A673 (cell line): ENCODE measurements around the gene CSH1. TPM values are rescaled to one million over a fixed set of nuclear protein-coding genes. Genes with fewer than 3 reads are reported as not detected.
"Not testable (repeated sequence)": the region's sequence is repeated elsewhere in the genome, so short reads cannot be mapped to it uniquely, and the experiment has no call there.

Source experiments
- BruUV-seq: library from RNA; stranded (reverse); fragments of 400-500 nt; replicated peaks from 2 replicates; lab custom pipeline; 2021; lab: Mats Ljungman, UMichigan
- CTCF ChIA-PET: fragments of 300-600 bp; sonication (Branson Sonifier 250); formaldehyde crosslinking; loops from one replicate; lab custom pipeline; 2022; ENCODE audit warnings: antibody characterized with exemption; lab: Charles Lee
- POLR2A ChIA-PET: fragments of 300-600 bp; sonication (Branson Sonifier 250); formaldehyde crosslinking; loops from one replicate; lab custom pipeline; 2022; ENCODE audit warnings: antibody characterized with exemption; ENCODE audit not compliant: low non-redundant PET; lab: Charles Lee
- DNase-seq: peaks from one replicate; pipeline ENCODE4 v3.0.0-alpha.2; 2015; ENCODE audit warnings: low spot score
- H3K27ac ChIP-seq: fragments of 200-600 bp; sonication (generic); 2 replicates; pipeline ENCODE4 v1.5.1; 2016; ENCODE audit warnings: mixed run types, low read depth, mild to moderate bottlenecking, mixed read lengths, antibody characterized with exemption, low read length; ENCODE audit not compliant: poor library complexity, severe bottlenecking
- H3K27me3 ChIP-seq: fragments of 200-600 bp; sonication (generic); replicated peaks from 2 replicates; pipeline ENCODE4 v1.6.1; 2017; ENCODE audit warnings: mixed run types, low read depth, mild to moderate bottlenecking, mixed read lengths, antibody characterized with exemption, low read length; ENCODE audit not compliant: insufficient read depth, poor library complexity
- H3K36me3 ChIP-seq: fragments of 200-600 bp; sonication (generic); 2 replicates; pipeline ENCODE4 v1.6.1; 2016; ENCODE audit warnings: mixed run types, mild to moderate bottlenecking, mixed read lengths, antibody characterized with exemption, low read length; ENCODE audit not compliant: insufficient read depth, poor library complexity, severe bottlenecking
- H3K4me1 ChIP-seq: fragments of 200-600 bp; sonication (generic); 2 replicates; pipeline ENCODE4 v1.6.1; 2017; ENCODE audit warnings: mixed run types, mild to moderate bottlenecking, mixed read lengths, antibody characterized with exemption, low read length; ENCODE audit not compliant: insufficient read depth, poor library complexity, severe bottlenecking
- H3K4me3 ChIP-seq: fragments of 200-600 bp; sonication (generic); 2 replicates; pipeline ENCODE4 v1.5.1; 2016; ENCODE audit warnings: low read depth, mixed run types, mild to moderate bottlenecking, mixed read lengths, low read length; ENCODE audit not compliant: poor library complexity, severe bottlenecking
- H3K9me3 ChIP-seq: fragments of 200-600 bp; sonication (generic); 2 replicates; pipeline ENCODE4 v1.6.1; 2016; ENCODE audit warnings: mixed run types, low read depth, mild to moderate bottlenecking, mixed read lengths, antibody characterized with exemption, low read length; ENCODE audit not compliant: poor library complexity, severe bottlenecking
- EZH2 ChIP-seq: fragments of 200-600 bp; sonication (generic); IDR thresholded peaks from 2 replicates; pipeline ENCODE4 v1.6.1; 2017; ENCODE audit warnings: borderline replicate concordance, low read depth, mild to moderate bottlenecking, mixed read lengths, antibody characterized with exemption, low read length; ENCODE audit not compliant: poor library complexity, severe bottlenecking
- intact Hi-C: fragments of 100-400 bp; cut with micrococcal nuclease; formaldehyde crosslinking; loops from one replicate; pipeline ENCODE4 v1.10.0; 2022; ENCODE audit not compliant: unreplicated experiment
- total RNA-seq: library from RNA; stranded (reverse); gene quantifications from 2 replicates; pipeline ENCODE4 v1.2.3, GENCODE V29; 2021
- TF ChIP-seq, protein P1 (sequence below): fragments of 300-800, 200-600 bp; sonication (generic); conservative IDR thresholded peaks from 2 replicates; pipeline ENCODE4 v1.5.1; 2017; ENCODE audit warnings: low read depth, mild to moderate bottlenecking, antibody characterized with exemption, low read length, moderate library complexity, mixed read lengths

CSH1 gene
- total RNA-seq, 1 experiment from 2014 or later = not detected

- Histone ChIP-seq H3K9me3 (no peaks in the 10 kb centered on the region), H3K4me3 (no peak within 1 kb of the TSS), H3K36me3 (no peaks in the 10 kb centered on the region), H3K27ac (no peak within 1 kb of the TSS), H3K4me1 (no peaks in the 10 kb centered on the region), H3K27me3 (no peaks in the 10 kb centered on the region)
- DNase-seq = peak; percentile 59
- intact Hi-C loops = no loop called here
- ChIA-PET CTCF (interaction anchor here (0.5 to 0.7 kb wide), 3 partner anchors 7 to 116 kb away, joined by 3 read pairs; partner anchors contain the start of genes CCDC47 and PRR29), POLR2A (no interaction called here)
- BruUV-seq = no TSS peak
- TF ChIP-seq EZH2 = no peak
- TF ChIP-seq, protein P1, sequence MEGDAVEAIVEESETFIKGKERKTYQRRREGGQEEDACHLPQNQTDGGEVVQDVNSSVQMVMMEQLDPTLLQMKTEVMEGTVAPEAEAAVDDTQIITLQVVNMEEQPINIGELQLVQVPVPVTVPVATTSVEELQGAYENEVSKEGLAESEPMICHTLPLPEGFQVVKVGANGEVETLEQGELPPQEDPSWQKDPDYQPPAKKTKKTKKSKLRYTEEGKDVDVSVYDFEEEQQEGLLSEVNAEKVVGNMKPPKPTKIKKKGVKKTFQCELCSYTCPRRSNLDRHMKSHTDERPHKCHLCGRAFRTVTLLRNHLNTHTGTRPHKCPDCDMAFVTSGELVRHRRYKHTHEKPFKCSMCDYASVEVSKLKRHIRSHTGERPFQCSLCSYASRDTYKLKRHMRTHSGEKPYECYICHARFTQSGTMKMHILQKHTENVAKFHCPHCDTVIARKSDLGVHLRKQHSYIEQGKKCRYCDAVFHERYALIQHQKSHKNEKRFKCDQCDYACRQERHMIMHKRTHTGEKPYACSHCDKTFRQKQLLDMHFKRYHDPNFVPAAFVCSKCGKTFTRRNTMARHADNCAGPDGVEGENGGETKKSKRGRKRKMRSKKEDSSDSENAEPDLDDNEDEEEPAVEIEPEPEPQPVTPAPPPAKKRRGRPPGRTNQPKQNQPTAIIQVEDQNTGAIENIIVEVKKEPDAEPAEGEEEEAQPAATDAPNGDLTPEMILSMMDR = peak; percentile 61
Measured at GRCh38 chr17:63881935-63882601, 14.3 kb downstream of the CSH1 start, which contains the start of gene GH2. Gene GH2 (minus strand): TSS chr17:63881944. CDS start chr17:63881801, 143 bp downstream.

- BruUV-seq, H3K27ac ChIP-seq, POLR2A ChIA-PET, H3K4me3 ChIP-seq, H3K4me1 ChIP-seq, DNase-seq, H3K36me3 ChIP-seq, H3K27me3 ChIP-seq, intact Hi-C loops, H3K9me3 ChIP-seq: not testable (repeated sequence)
- CTCF ChIA-PET = interaction anchor here (0.7 kb wide), 2 partner anchors 22 to 108 kb away, joined by 3 read pairs; partner anchors contain the start of gene CCDC47
Measured at GRCh38 chr17:63881337-63881736, 15.0 kb downstream of the CSH1 start.

- Histone ChIP-seq H3K4me1 (no peaks in the 10 kb centered on the region), H3K9me3 (no peaks in the 10 kb centered on the region), H3K27me3 (no peaks in the 10 kb centered on the region), H3K4me3 (no peak overlapping the region), H3K36me3 (no peaks in the 10 kb centered on the region), H3K27ac (no peak overlapping the region)
- intact Hi-C loops = no loop called here
- ChIA-PET POLR2A (no interaction called here), CTCF (interaction anchor here (0.7 kb wide), 1 partner anchor 22 kb away, joined by 3 read pairs; no protein-coding TSS in a partner anchor)
- TF ChIP-seq EZH2 = no peak
- TF ChIP-seq, protein P1 = no peak
- no TSS peak for BruUV-seq
- no peak for DNase-seq
Measured at GRCh38 chr17:63880706-63881105, 15.7 kb downstream of the CSH1 start.

GRCh38 chr17:63878413-63878812 is 18.0 kb downstream of the CSH1 start:
- BruUV-seq, DNase-seq, H3K9me3 ChIP-seq, CTCF ChIA-PET, H3K4me3 ChIP-seq, H3K36me3 ChIP-seq, intact Hi-C loops, POLR2A ChIA-PET, H3K4me1 ChIP-seq, H3K27me3 ChIP-seq, H3K27ac ChIP-seq: not testable (repeated sequence)

GRCh38 chr17:63874693-63875092 is 21.7 kb downstream of the CSH1 start:
- DNase-seq, H3K4me1 ChIP-seq, H3K4me3 ChIP-seq, POLR2A ChIA-PET, H3K36me3 ChIP-seq, H3K9me3 ChIP-seq, H3K27me3 ChIP-seq, H3K27ac ChIP-seq, BruUV-seq, intact Hi-C loops: not testable (repeated sequence)
- CTCF ChIA-PET = interaction anchor here (0.6 kb wide), 1 partner anchor 8 kb away, joined by 3 read pairs; no protein-coding TSS in a partner anchor
